Neural cell (in vitro differentiated cells): ENCODE measurements around the gene MYO9A.

ENCODE experiments used
- CTCF ChIP-seq: fragments of 450-650 bp; IDR thresholded peaks from 2 replicates; pipeline ENCODE4 v1.5.1; 2014; ENCODE audit warnings: antibody characterized with exemption, mild to moderate bottlenecking, moderate library complexity; ENCODE audit not compliant: poor library complexity, severe bottlenecking
- EP300 ChIP-seq: fragments of 450-650 bp; conservative IDR thresholded peaks from 2 replicates; pipeline ENCODE4 v1.6.1; 2014; ENCODE audit warnings: antibody characterized with exemption, mild to moderate bottlenecking, moderate library complexity; ENCODE audit not compliant: poor library complexity, severe bottlenecking
- EZH2 ChIP-seq: fragments of 200-600, 300-800 bp; shearing (Covaris generic), sonication (generic); IDR thresholded peaks from 2 replicates; pipeline ENCODE4 v1.6.1; 2014; ENCODE audit warnings: antibody characterized with exemption, low read length, borderline replicate concordance, mild to moderate bottlenecking; ENCODE audit not compliant: insufficient read depth, poor library complexity, severe bottlenecking
- MXI1 ChIP-seq: fragments of 450-650 bp; conservative IDR thresholded peaks from 2 replicates; pipeline ENCODE4 v1.6.1; 2014; ENCODE audit warnings: antibody characterized with exemption, mild to moderate bottlenecking; ENCODE audit not compliant: poor library complexity, severe bottlenecking
- POLR2AphosphoS5 ChIP-seq: IDR thresholded peaks from 2 replicates; pipeline ENCODE4 v1.6.1; 2012
- RAD21 ChIP-seq: fragments of 450-650 bp; conservative IDR thresholded peaks from 2 replicates; pipeline ENCODE4 v1.6.1; 2014; ENCODE audit warnings: antibody characterized with exemption, mild to moderate bottlenecking, moderate library complexity
- REST ChIP-seq: IDR thresholded peaks from 2 replicates; pipeline ENCODE4 v1.6.1; 2012; ENCODE audit warnings: borderline replicate concordance
- SMC3 ChIP-seq: fragments of 450-650 bp; conservative IDR thresholded peaks from 2 replicates; pipeline ENCODE4 v1.6.1; 2014; ENCODE audit warnings: antibody characterized with exemption, mild to moderate bottlenecking, moderate library complexity; ENCODE audit not compliant: poor library complexity

DNA sequence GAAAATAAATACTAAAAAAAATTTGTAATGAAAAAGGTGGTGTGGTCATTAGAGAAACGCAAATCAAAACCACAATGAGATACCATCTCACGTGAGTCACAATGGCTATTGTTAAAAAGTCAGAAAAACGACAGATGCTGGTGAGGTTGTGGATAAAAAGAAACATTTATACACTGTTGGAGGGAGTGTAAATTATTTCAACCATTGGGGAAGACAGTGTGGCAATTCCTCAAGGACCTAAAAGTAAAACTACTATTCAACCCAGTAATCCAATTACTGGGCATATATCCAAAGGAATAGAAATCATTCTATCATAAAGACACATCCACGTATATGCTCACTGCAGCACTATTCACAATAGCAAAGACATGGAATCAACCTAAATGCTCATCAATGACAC, 120.3 kb downstream of the MYO9A start:
- no peak for TF ChIP-seq POLR2AphosphoS5
- no peak for TF ChIP-seq CTCF
- TF ChIP-seq SMC3: no peak
- TF ChIP-seq EP300: no peak
- TF ChIP-seq MXI1: no peak
- TF ChIP-seq RAD21: no peak
- TF ChIP-seq EZH2: no peak
- no peak for TF ChIP-seq REST
